H1 (cell line): ENCODE results near the gene CFLAR. TPM values are rescaled to one million over a fixed set of nuclear protein-coding genes. Genes with fewer than 3 reads are reported as not detected.

Source experiments
- CTCF ChIA-PET: fragments of 300-600 bp; sonication (Branson Sonifier 250); formaldehyde crosslinking; loops from one replicate; lab custom pipeline; 2021; ENCODE audit not compliant: partially characterized antibody; lab: Charles Lee
- POLR2A ChIA-PET: fragments of 300-600 bp; sonication (Branson Sonifier 250); formaldehyde crosslinking; loops from one replicate; lab custom pipeline; 2021; ENCODE audit warnings: inconsistent platforms; ENCODE audit not compliant: partially characterized antibody; lab: Charles Lee
- DNase-seq, 2 experiments: peaks; one replicate each; pipeline versions ENCODE4 v3.0.0 to v3.0.0-alpha.2; 2010 to 2022; ENCODE audit warnings: low spot score in 2 of 2, low read depth in 1 of 2, mixed read lengths in 1 of 2
- FAIRE-seq: peaks from 2 replicates; lab custom pipeline; 2011; peaks lifted over from hg19 to GRCh38; lab: Jason Lieb, UNC
- H2AFZ ChIP-seq: 2 replicates; pipeline ENCODE4 v1.8.1; 2012; ENCODE audit warnings: low read length, inconsistent platforms
- H2AK5ac ChIP-seq: 2 replicates; pipeline ENCODE4 v1.6.1; 2013; ENCODE audit warnings: low read depth, low read length
- H2BK120ac ChIP-seq: replicated peaks from 2 replicates; pipeline ENCODE3; 2013; ENCODE audit warnings: low read depth, low read length, inconsistent platforms
- H2BK12ac ChIP-seq: 2 replicates; pipeline ENCODE4 v1.6.1; 2013; ENCODE audit warnings: low read depth, low read length
- H2BK15ac ChIP-seq: 2 replicates; pipeline ENCODE4 v1.6.1; 2013; ENCODE audit warnings: low read length
- H2BK20ac ChIP-seq: 2 replicates; pipeline ENCODE4 v1.6.1; 2013; ENCODE audit warnings: low read length
- H2BK5ac ChIP-seq: 2 replicates; pipeline ENCODE4 v1.6.1; 2013; ENCODE audit warnings: low read depth, low read length
- H3K14ac ChIP-seq: 2 replicates; pipeline ENCODE4 v1.6.1; 2013; ENCODE audit warnings: inconsistent platforms; ENCODE audit not compliant: insufficient read length
- H3K18ac ChIP-seq: 2 replicates; pipeline ENCODE4 v1.6.1; 2013; ENCODE audit warnings: low read length; ENCODE audit errors: extremely low read depth
- H3K23ac ChIP-seq: 2 replicates; pipeline ENCODE4 v1.6.1; 2013; ENCODE audit warnings: inconsistent platforms; ENCODE audit not compliant: insufficient read length
- H3K23me2 ChIP-seq: 2 replicates; pipeline ENCODE4 v1.6.1; 2013; ENCODE audit warnings: low read depth, low read length
- H3K27ac ChIP-seq: 2 replicates; pipeline ENCODE4 v1.6.1; 2011; ENCODE audit warnings: low read depth, low read length, inconsistent platforms
- H3K27me3 ChIP-seq, 4 experiments: replicated peaks in 1 of 4; 1 replicate in 1 of 4; 2 replicates in 3 of 4; pipeline versions ENCODE4 v1.6.1 to v1.8.1; 2011 to 2013; ENCODE audit warnings: low read length in 3 of 4, mild to moderate bottlenecking in 3 of 4, inconsistent platforms in 2 of 4, mixed read lengths in 2 of 4, moderate library complexity in 1 of 4; ENCODE audit not compliant: control insufficient read depth in 3 of 4, insufficient read depth in 3 of 4; ENCODE audit errors: extremely low read depth in 1 of 4
- H3K36me3 ChIP-seq, 4 experiments: 2 replicates each; pipeline versions ENCODE4 v1.6.1 to v1.8.1; 2011 to 2013; ENCODE audit warnings: mild to moderate bottlenecking in 4 of 4, low read length in 3 of 4, moderate library complexity in 2 of 4, control low read depth in 1 of 4, inconsistent platforms in 1 of 4; ENCODE audit not compliant: insufficient read depth in 4 of 4, control insufficient read depth in 2 of 4
- H3K4ac ChIP-seq: replicated peaks from 2 replicates; pipeline ENCODE3; 2013; ENCODE audit warnings: low read length, low read depth, mixed read lengths, inconsistent platforms; ENCODE audit not compliant: insufficient read length
- H3K4me1 ChIP-seq, 4 experiments: replicated peaks in 1 of 4; 1 replicate in 1 of 4; 2 replicates in 3 of 4; pipeline versions ENCODE4 v1.6.1 to v1.8.1; 2011 to 2013; ENCODE audit warnings: low read length in 3 of 4, inconsistent platforms in 2 of 4, mixed read lengths in 1 of 4; ENCODE audit not compliant: insufficient read depth in 4 of 4, control insufficient read depth in 3 of 4
- H3K4me2 ChIP-seq, 2 experiments: 2 replicates each; pipeline versions ENCODE4 v1.6.1 to v1.8.1; 2011 to 2013; ENCODE audit warnings: low read depth in 2 of 2, low read length in 2 of 2, control low read depth in 1 of 2, inconsistent platforms in 1 of 2, mild to moderate bottlenecking in 1 of 2; ENCODE audit not compliant: insufficient read depth in 1 of 2
- H3K4me3 ChIP-seq, 4 experiments: fragments of 200-600, 300-600 bp in 1 of 4; sonication (generic), shearing (Covaris generic), sonication (Bioruptor Twin) in 1 of 4; 2 replicates each; pipeline versions ENCODE4 v1.5.1 to v1.8.1; 2011 to 2016; ENCODE audit warnings: low read length in 4 of 4, low read depth in 3 of 4, control low read depth in 2 of 4, inconsistent platforms in 2 of 4, mild to moderate bottlenecking in 2 of 4, mixed read lengths in 1 of 4, moderate library complexity in 1 of 4; ENCODE audit not compliant: insufficient read depth in 2 of 4; ENCODE audit errors: extremely low read depth in 1 of 4
- H3K56ac ChIP-seq: replicated peaks from 2 replicates; pipeline ENCODE3; 2013; ENCODE audit warnings: low read depth, mild to moderate bottlenecking, mixed read lengths, low read length, inconsistent platforms; ENCODE audit not compliant: insufficient read length
- H3K79me1 ChIP-seq: 2 replicates; pipeline ENCODE4 v1.6.1; 2013; ENCODE audit warnings: low read depth, low read length, control low read depth
- H3K79me2 ChIP-seq, 2 experiments: 2 replicates each; pipeline versions ENCODE4 v1.6.1 to v1.8.1; 2012 to 2013; ENCODE audit warnings: low read length in 2 of 2, mild to moderate bottlenecking in 2 of 2, inconsistent platforms in 1 of 2; ENCODE audit not compliant: insufficient read depth in 2 of 2, control insufficient read depth in 1 of 2
- H3K9ac ChIP-seq, 4 experiments: replicated peaks in 1 of 4; 1 replicate in 1 of 4; 2 replicates in 3 of 4; pipeline versions ENCODE4 v1.6.1 to v1.8.1; 2011 to 2013; ENCODE audit warnings: low read depth in 3 of 4, low read length in 3 of 4, control low read depth in 2 of 4, mild to moderate bottlenecking in 2 of 4, moderate library complexity in 2 of 4, inconsistent platforms in 1 of 4; ENCODE audit errors: extremely low read depth in 1 of 4
- H3K9me3 ChIP-seq, 2 experiments: 2 replicates each; pipeline versions ENCODE4 v1.6.1 to v1.8.1; 2012 to 2013; ENCODE audit warnings: mild to moderate bottlenecking in 2 of 2, moderate library complexity in 2 of 2, control low read depth in 1 of 2, inconsistent platforms in 1 of 2, low read depth in 1 of 2, low read length in 1 of 2, mixed read lengths in 1 of 2; ENCODE audit not compliant: insufficient read depth in 2 of 2
- H4K20me1 ChIP-seq, 2 experiments: replicated peaks in 1 of 2; 2 replicates each; pipeline versions ENCODE3 to v1.8.1; 2011 to 2013; ENCODE audit warnings: inconsistent platforms in 2 of 2, low read length in 2 of 2, mild to moderate bottlenecking in 1 of 2; ENCODE audit not compliant: insufficient read depth in 2 of 2, control insufficient read depth in 1 of 2
- H4K5ac ChIP-seq: 2 replicates; pipeline ENCODE4 v1.6.1; 2013; ENCODE audit warnings: low read length, low read depth, mixed read lengths, inconsistent platforms; ENCODE audit not compliant: insufficient read length
- H4K8ac ChIP-seq: 2 replicates; pipeline ENCODE4 v1.8.0; 2013; ENCODE audit warnings: mild to moderate bottlenecking, moderate library complexity, low read length, inconsistent platforms; ENCODE audit not compliant: insufficient read depth; ENCODE audit errors: extremely low read depth
- H4K91ac ChIP-seq: replicated peaks from 2 replicates; pipeline ENCODE3; 2013; ENCODE audit warnings: low read length, mixed read lengths, inconsistent platforms; ENCODE audit not compliant: insufficient read length
- CBX8 ChIP-seq: fragments of 300-800, 300-1000 bp; sonication (generic); IDR thresholded peaks from 2 replicates; pipeline ENCODE4 v1.7.1; 2016; ENCODE audit warnings: low read depth, low read length, borderline replicate concordance
- CEBPB ChIP-seq: IDR thresholded peaks from 2 replicates; pipeline ENCODE4 v1.6.1; 2012; ENCODE audit warnings: low read depth, low read length
- EP300 ChIP-seq, 2 experiments: IDR thresholded peaks; 1 replicate in 1 of 2; 2 replicates in 1 of 2; pipeline ENCODE4 v1.6.1; 2011 to 2012; ENCODE audit warnings: low read depth in 2 of 2, low read length in 2 of 2, mild to moderate bottlenecking in 2 of 2, borderline replicate concordance in 1 of 2, inconsistent platforms in 1 of 2, moderate library complexity in 1 of 2
- KDM5A ChIP-seq: fragments of 200-600 bp; IDR thresholded peaks from 2 replicates; pipeline ENCODE4 v1.7.1; 2012; ENCODE audit warnings: mild to moderate bottlenecking, low read length, inconsistent platforms, mixed read lengths
- WGBS, 2 experiments: shearing (Covaris generic) in 1 of 2; methylation state at CpG; one replicate each; pipeline versions ENCODE4 v1.1.6 to v1.1.7; 2013 to 2015; ENCODE audit warnings: low lambda C conversion rate in 2 of 2, mixed read lengths in 2 of 2, inconsistent platforms in 1 of 2, low coverage in 1 of 2, missing lambda C conversion rate in 1 of 2; ENCODE audit not compliant: insufficient replicate concordance in 2 of 2, insufficient coverage in 1 of 2, insufficient read length in 1 of 2; ENCODE audit errors: extremely low coverage in 1 of 2, missing lambda C conversion rate in 1 of 2; 5-methylcytosine and 5-hydroxymethylcytosine counted together
- polyA plus RNA-seq, 7 experiments: library from polyadenylated mRNA; depleted of rRNA in 3 of 7; stranded (reverse) in 5 of 7; unstranded in 2 of 7; fragments of >200 nt in 5 of 7; fragments of 200-250 nt in 2 of 7; gene quantifications; 1 replicate in 5 of 7; 2 replicates in 1 of 7; 4 replicates in 1 of 7; pipeline versions ENCODE4 v1.2.1 to v1.2.3, GENCODE V29; 2011 to 2013; ENCODE audit warnings: missing spikeins in 2 of 7, mixed read lengths in 2 of 7
- total RNA-seq: library from RNA; stranded (reverse); fragmentation: NEBNext Ultra II Directional; extraction: Animal tissue kit (Norgen Biotek cat#: 25700); gene quantifications from 2 replicates; pipeline ENCODE4 v1.2.1, GENCODE V29; 2021

Gene CFLAR
- total and polyA plus RNA-seq, 2 of the 8 experiments (the other 6 are each of a cell fraction or from before 2014, with no cell fraction given) = 1.1 to 3.9 TPM

DNA sequence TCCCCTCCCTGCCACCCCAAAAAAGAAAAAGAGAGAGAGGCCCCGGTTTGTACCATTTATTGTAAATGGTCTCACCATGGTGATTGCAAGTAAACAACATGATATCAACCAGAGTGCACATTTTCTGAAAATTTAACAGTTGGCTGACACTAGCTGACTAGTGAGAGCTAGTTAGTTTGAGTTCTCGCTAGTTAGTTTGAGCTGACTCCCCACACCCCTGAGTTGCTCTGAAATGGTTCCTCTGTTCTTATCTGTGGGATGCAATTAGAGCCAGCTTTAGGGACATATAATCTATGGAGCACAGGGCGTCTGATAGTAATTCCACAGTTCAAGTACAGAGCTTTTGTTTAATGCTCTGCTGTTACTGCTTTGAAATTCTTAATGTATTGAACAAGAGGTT is 80.0 kb downstream of the CFLAR start:
- Histone ChIP-seq H3K79me2 (no peaks in the 10 kb centered on the region), H3K4me3 (no peak overlapping the region), H3K23ac (no peak overlapping the region), H4K8ac (no peak overlapping the region), H3K79me1 (no peaks in the 10 kb centered on the region), H2BK15ac (no peak overlapping the region), H3K9me3 (no peaks in the 10 kb centered on the region), H3K4me1 (no peaks in the 10 kb centered on the region; a peak in 1 of 7 replicates), H4K91ac (no peak overlapping the region), H3K14ac (no peak overlapping the region), H3K9ac (no peak overlapping the region), H4K5ac (no peak overlapping the region), H2BK5ac (no peak overlapping the region), H3K4me2 (no peak overlapping the region), H3K18ac (no peak overlapping the region), H2BK20ac (no peak overlapping the region), H2AFZ (no peak overlapping the region), H2AK5ac (no peak overlapping the region), H3K27ac (no peak overlapping the region), H3K56ac (no peak overlapping the region), H3K4ac (no peak overlapping the region), H3K23me2 (no peaks in the 10 kb centered on the region; the same call in 1 of the 2 replicates), H2BK120ac (no peak overlapping the region), H3K36me3 (no peaks in the 10 kb centered on the region), H2BK12ac (no peak overlapping the region), H3K27me3 (no peaks in the 10 kb centered on the region), H4K20me1 (no peaks in the 10 kb centered on the region)
- TF ChIP-seq EP300 (IDR thresholded peaks at IDR 0.05; ENCODE audit: borderline replicate concordance in 1 of 2, low read depth in 2 of 2, low read length in 2 of 2) (no peak), CEBPB (no peak), KDM5A (no peak), CBX8 (no peak)
- 90% methylated on average over 3 of the region's 3 CpGs; no CpG with 5 or more reads in 1 of the 2 experiments for WGBS, 2 experiments
- ChIA-PET POLR2A (interaction anchor here (0.8 kb wide), 1 partner anchor 13 kb away, joined by 3 read pairs; the partner anchor contains the start of gene CASP10), CTCF (interaction anchor here (1.1 to 3.1 kb wide), 7 partner anchors 10 to 295 kb away, joined by 3 to 11 read pairs (median 6); partner anchors contain the start of gene CASP10)
- no peak for FAIRE-seq
- no peak for DNase-seq
